Prostate gland (tissue), 2 donors: Measurements from ENCODE around the gene ZC3H12C.

Source experiments
- CTCF ChIP-seq, 4 experiments: fragments of 200-600 bp in 2 of 4; fragments of 450-650 bp in 2 of 4; sonication (generic) in 2 of 4; IDR thresholded peaks; 1 replicate in 3 of 4; 2 replicates in 1 of 4; pipeline ENCODE4 v1.5.1; 2016 to 2019; ENCODE audit warnings: antibody characterized with exemption in 4 of 4, mild to moderate bottlenecking in 2 of 4, moderate library complexity in 2 of 4
- POLR2A ChIP-seq: fragments of 450-650 bp; IDR thresholded peaks from one replicate; pipeline ENCODE4 v1.6.1; 2016; ENCODE audit warnings: antibody characterized with exemption, mild to moderate bottlenecking

DNA sequence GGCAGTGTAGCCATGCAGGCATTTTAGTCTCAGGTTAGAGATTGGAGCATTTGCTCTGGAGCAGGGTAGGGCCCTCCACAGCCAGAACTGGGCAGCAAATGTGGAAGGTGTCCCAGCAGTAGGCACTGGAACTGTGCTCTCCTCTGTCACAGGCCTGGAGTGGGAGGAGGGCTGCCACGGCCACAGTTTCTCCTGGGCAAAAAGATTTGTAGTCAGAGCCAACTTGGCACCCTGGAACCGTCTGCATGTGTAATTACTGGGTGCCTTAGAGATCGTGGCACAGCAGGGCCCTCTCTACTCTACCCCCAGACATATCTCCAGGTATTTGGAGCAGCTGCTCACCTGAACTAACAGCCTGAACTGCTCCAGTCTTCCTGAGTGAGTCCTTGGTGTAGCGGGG is 93.7 kb downstream of the ZC3H12C start:
- TF ChIP-seq POLR2A (no peak), CTCF (IDR thresholded peaks at IDR 0.05) (no peak)
